GM18498 (cell line): ENCODE results near the gene RRP36.

Source experiments
- ATAC-seq: cut with Tn5 transposase; IDR thresholded peaks from one replicate; pipeline ENCODE4 v1.9.1; 2021; ENCODE audit warnings: mild to moderate bottlenecking, moderate library complexity; ENCODE audit not compliant: unreplicated experiment

RRP36 gene

DNA sequence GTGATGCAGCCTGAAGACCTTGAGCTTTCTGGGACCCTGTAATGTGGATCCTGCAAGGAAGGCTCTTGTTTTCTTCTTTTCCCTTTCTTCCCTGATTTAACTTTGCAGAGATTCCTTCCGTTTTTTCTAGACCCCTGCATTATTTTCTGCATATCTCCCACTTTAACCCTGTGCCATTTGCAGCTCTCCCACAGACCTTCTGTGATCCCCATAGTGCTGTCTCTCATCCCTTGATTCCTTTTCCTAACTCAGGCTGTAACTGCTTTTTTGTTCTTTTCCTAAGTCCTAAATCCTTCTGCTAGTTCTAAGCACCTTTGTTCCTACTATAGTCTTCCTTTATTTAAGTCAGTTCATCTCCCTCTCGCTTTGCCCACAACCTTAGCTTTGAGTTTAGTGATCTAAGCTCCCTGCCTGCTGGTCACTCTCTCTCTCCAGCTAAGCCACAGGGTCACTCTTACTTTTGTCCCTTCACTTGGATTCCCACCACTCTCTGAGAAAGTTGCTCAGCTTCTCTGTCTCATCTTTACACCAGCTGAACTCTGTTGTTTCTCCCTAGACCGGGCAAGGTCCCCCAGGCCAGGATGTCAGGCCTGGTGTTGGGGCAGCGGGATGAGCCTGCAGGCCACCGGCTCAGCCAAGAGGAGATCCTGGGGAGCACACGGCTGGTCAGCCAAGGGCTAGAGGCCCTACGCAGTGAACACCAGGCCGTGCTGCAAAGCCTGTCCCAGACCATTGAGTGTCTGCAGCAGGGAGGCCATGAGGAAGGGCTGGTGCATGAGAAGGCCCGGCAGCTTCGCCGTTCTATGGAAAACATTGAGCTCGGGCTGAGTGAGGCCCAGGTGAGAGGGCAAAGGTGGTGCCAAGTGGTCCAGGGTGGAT, 39.6 kb downstream of the RRP36 start:
- no peak for ATAC-seq

DNA sequence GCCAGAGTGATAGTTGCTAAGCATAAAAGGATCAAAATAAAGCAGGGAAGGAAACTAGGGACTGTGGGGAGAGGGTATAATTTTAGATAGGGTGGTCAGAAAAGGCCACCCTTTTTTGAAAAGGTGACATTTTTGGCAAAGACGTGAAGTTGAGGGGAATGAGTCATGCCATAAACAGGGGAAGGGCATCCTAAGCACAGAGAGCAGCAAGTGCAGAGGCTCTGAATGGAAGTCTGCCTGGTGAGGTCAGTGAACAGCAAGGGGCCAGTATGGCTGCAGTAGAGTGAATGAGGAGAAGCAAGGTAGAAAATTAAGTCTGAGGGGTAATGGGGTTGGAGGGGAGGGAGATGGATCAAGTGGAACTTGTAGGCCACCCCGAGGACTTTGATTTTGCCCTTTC, 40.4 kb downstream of the RRP36 start:
- ATAC-seq, result no peak

DNA sequence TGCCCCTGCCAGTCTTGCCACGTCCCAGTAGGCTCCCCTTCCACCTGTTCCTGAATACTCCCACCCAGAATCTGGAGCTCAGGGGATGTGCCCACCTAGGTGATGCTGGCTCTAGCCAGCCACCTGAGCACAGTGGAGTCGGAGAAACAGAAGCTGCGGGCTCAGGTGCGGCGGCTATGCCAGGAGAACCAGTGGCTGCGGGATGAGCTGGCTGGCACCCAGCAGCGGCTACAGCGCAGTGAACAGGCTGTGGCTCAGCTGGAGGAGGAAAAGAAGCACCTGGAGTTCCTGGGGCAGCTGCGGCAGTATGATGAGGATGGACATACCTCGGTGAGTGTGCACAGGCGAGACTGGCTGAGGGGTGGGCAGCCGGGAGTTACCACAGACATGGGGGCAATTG, 41.4 kb downstream of the RRP36 start:
- ATAC-seq, result no peak

DNA sequence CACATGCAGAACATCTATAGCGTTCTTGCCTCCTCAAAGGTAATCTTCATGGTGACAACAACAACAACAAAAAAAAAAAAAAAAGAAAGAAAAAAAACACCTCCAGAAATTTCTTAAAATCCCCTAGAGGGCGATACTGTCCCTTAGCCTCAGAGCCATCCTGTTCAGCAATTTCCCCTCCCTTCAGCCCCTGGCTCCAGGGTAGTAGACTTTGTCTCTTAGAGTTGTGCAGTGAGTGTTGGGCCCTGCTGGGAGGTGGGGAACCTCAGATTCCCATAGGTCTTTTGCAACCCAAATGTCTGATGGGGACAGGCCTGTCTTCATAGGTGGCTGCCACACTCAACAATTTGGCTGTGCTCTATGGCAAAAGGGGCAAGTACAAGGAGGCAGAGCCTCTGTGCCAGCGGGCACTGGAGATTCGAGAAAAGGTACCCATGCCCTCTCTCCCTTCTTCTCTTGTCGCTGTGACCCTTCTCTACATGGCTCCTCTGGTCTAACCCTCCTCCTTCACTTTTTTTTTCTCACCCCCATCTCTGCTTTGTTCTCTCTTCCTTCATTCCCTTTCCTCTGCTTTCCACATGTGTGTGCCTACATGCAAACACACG, 48.7 kb downstream of the RRP36 start:
- ATAC-seq, result no peak

DNA sequence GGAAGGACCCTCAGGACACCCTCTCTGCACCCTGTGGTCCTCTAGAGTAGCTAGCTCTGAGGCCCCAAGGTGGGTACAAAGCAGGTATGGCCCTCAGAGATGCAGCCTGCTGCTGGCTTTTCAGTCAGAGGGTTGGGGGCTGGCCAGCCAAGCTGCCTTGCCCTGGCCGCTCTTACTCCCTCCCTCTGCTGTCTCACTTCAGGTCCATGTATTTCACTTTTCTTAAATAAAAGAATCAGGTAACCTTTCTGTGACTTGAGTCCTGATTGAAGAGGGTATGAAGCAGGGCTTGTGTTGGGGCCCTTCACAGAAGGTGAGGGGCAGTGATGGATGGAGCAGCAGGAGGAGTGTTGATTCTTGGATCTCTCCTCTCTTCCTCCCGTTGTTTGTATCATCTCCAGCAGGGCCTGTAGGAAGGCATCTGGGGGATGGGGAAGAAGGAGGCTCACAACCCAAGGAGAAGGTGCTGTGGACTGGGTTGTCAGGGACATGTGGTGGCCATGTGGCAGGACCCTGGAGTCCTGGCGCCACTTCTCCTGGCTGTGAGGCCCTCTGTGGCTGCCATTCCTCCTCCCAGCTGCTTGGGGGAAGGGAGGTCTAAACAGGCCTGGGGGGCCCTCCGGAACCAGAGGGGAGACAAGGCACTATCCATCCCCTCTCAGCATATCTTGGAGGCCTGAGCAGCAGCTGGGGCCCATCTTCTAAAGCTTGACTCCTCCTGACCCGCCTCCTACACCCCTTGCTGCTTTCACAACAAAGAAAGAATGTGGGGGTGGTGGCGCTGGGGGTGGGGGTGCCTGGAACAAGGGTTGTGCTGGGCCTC, 53.6 kb downstream of the RRP36 start:
- ATAC-seq, result no peak

DNA sequence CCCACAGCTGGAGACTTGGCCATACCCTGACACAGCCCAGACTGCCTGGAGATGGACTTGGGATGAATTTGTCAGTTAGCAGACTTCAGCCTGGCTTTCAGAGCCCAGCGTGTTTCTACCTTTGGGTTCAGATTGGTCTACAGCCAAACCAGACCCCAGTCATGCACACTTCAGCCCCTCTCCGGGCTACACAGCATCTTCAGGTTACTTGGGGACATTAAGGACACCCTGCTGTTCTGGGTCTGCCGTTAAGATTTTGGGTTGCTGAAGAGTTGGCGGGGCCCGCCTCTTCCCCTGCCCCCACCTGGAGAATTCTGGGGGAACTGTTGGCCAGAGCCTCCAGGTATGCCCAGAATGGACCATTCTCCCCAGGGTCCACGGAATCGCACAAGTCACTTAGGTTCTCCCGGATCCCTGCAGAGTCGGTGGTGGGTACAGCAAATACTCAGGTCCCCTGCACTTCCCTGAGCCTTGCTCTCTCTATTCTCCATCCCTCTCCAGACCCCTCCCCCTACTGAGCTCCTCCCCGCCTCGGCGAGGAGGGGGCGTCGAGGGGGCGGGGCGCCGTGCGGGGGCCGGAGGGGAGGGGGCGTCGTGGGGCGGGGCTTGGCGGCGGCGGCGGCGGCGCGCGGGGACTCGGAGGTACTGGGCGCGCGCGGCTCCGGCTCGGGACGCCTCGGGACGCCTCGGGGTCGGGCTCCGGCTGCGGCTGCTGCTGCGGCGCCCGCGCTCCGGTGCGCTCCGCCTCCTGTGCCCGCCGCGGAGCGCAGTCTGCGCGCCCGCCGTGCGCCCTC, 54.4 kb downstream of the RRP36 start, which contains the start of gene PTK7:
Gene PTK7 (plus strand): TSS at position 645 of the 794 bp plus-strand sequence. CDS start 175 bp downstream, outside the sequence.
- ATAC-seq, result no peak

DNA sequence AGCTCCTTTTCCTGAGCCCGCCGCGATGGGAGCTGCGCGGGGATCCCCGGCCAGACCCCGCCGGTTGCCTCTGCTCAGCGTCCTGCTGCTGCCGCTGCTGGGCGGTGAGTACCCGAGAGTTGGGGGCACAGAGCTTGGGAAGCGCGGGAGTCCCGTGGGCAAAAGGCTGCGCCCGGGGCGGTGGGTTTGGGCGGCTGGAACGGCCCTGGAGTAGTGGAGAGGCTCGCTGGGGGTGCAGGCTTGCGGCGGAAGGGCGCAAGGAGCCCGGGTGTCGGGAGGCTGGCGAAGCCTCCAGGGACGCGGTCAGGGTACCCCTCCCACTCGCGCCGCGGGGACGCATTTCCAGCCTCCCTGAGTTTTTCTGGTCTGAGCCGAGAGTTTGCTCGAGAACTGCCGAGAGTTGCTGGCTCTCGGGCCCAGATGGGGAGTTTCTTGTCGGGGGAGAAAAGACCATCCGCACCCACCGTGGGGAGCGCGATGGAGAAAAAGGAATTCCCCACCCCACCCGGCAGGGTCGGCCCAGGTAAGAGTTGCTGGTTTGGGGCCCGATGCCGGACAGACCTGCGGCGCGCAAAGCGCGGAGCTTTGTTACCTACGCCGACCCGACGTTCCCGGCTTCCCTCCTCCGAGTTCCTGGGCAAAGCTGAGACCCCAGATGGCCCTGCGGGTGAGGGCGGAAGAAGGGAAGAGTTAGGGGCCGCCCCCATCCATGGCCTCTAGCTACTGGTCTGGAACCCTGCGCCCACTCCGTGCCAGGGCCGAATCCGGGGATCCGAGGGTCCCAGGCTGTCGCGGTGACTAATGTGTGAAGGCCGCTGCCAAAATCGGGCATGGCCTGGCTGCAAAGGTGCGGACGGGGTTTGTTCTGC, 55.3 kb downstream of the RRP36 start:
- ATAC-seq, result no peak

DNA sequence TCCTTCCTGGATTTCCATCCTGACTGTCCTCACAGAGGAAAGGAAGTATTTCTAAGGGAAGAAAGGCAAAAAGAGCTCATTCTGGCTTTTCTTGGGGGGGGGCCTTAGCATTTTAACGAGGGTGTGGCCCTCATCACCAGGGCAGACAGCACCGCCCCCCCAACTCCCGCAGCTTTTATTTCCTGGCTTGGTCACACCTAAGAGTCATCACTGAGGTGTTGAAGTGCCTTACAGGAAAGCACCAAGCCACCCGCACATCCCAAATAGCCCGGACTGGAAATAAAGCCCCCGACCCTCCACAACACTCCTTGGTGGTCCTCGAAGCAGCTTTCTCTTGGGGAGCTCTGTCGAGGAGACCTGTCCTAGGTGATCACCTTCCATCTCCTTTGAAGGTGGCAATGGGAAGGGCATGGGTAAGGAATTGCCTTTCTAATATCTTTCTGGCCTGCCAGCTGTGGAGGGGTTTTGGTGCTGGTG, 55.9 kb downstream of the RRP36 start:
- no peak for ATAC-seq

DNA sequence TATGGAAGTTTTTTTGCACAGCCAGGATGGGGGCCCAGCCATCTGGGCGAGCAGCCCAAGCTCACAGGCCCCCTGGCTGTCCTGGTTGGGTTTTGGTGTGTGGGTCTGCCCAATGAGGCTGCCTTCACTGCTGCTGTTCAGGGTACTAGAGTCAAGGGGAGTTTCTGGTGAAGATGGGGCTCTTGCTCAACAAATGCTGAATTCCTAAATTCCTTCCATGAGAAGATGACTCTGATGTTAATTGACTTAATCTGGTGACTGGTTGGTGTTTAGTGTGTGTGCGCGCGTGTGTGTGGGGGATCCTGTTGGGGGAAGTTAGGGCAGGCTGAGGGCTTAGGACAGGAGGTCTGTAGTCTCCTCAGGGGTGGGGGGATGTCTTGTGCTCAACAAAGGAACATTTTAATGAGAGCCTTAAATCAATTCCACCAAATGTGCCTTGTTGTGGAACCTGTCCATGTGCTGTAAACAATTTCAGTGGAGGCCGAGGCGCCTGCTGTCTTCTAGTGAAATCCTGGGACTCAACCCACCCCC, 56.6 kb downstream of the RRP36 start:
- ATAC-seq, result no peak

DNA sequence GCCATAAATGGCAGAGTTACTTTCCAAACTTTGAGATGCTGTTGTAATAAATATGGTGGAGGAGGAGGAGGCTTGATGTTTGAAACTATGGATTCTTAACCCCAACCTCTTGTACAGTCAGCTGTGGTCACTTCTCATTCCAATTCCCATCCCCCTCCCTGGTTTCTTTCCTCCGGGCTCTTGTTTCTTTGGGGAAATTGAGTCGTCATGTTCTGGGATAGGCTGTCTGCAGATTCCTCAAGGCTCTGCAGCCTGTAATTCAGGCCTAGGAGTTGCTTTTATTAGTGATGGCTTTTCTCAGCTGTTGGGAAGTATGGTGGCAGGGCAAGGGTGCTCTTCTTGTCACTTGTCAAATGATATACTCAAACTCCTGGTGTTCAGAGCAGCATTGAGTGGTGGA, 57.3 kb downstream of the RRP36 start:
- ATAC-seq, result no peak
